HG03196 (cell line): ENCODE data around the gene EPHB3.
"Not testable (repeated sequence)": the region's sequence is repeated elsewhere in the genome, so short reads cannot be mapped to it uniquely, and the experiment has no call there.

Experiments
- ATAC-seq: cut with Tn5 transposase; IDR thresholded peaks from one replicate; pipeline ENCODE4 v1.9.1; 2021; ENCODE audit not compliant: unreplicated experiment

The EPHB3 gene

GRCh38 chr3:184597829-184598573 is 36.4 kb downstream of the EPHB3 start:
- no peak for ATAC-seq

- ATAC-seq: no peak
These were observed 37.0 kb downstream of the EPHB3 start for GRCh38 chr3:184598574-184598927.

GRCh38 chr3:184599143-184599542 is 37.6 kb downstream of the EPHB3 start:
- ATAC-seq: no peak

GRCh38 chr3:184600685-184601377 is 39.2 kb downstream of the EPHB3 start:
- ATAC-seq: no peak

GRCh38 chr3:184601576-184602371 is 40.2 kb downstream of the EPHB3 start:
- ATAC-seq: no peak

- no peak for ATAC-seq
These were observed 41.0 kb downstream of the EPHB3 start for GRCh38 chr3:184602372-184603150.

GRCh38 chr3:184603151-184604030 is 41.8 kb downstream of the EPHB3 start:
- ATAC-seq: no peak

- ATAC-seq: no peak
These were observed 42.5 kb downstream of the EPHB3 start for GRCh38 chr3:184604039-184604601.

GRCh38 chr3:184604615-184605290 is 43.2 kb downstream of the EPHB3 start:
- no peak for ATAC-seq

GRCh38 chr3:184608209-184608608 is 46.6 kb downstream of the EPHB3 start:
- ATAC-seq: no peak

GRCh38 chr3:184609476-184610244 is 48.1 kb downstream of the EPHB3 start:
- ATAC-seq: no peak

- ATAC-seq: no peak
These were observed 48.8 kb downstream of the EPHB3 start for GRCh38 chr3:184610245-184610871.

GRCh38 chr3:184611607-184612281 is 50.2 kb downstream of the EPHB3 start:
- no peak for ATAC-seq

GRCh38 chr3:184615396-184615795 is 53.8 kb downstream of the EPHB3 start:
- ATAC-seq: no peak

GRCh38 chr3:184616436-184616835 is 54.9 kb downstream of the EPHB3 start:
- ATAC-seq: no peak

- not testable (repeated sequence) for ATAC-seq
These were observed 55.7 kb downstream of the EPHB3 start for GRCh38 chr3:184617306-184617705.

- ATAC-seq: no peak
These were observed 57.2 kb downstream of the EPHB3 start for GRCh38 chr3:184618811-184619210.
